GM21529 (cell line): ENCODE measurements around the gene OLFML2B.
A peak's percentile ranks its signal among the peaks of the same experiment; 100 is the strongest.

ENCODE experiments used
- ATAC-seq: cut with Tn5 transposase; IDR thresholded peaks from one replicate; pipeline ENCODE4 v1.9.1; 2021; ENCODE audit not compliant: unreplicated experiment

OLFML2B gene

GRCh38 chr1:161981735-161982506, 41.7 kb downstream of the OLFML2B start:
- no peak for ATAC-seq

- no peak for ATAC-seq
Observed at GRCh38 chr1:161981126-161981525, 42.5 kb downstream of the OLFML2B start.

- no peak for ATAC-seq
Observed at GRCh38 chr1:161978011-161978790, 45.5 kb downstream of the OLFML2B start.

- ATAC-seq = no peak
Observed at GRCh38 chr1:161973924-161974845, 49.5 kb downstream of the OLFML2B start.

GRCh38 chr1:161972828-161973227, 50.8 kb downstream of the OLFML2B start:
- ATAC-seq = no peak

- no peak for ATAC-seq
Observed at GRCh38 chr1:161970633-161971032, 53.0 kb downstream of the OLFML2B start.

- ATAC-seq = no peak
Observed at GRCh38 chr1:161970036-161970435, 53.6 kb downstream of the OLFML2B start.

GRCh38 chr1:161966067-161966466, 57.6 kb downstream of the OLFML2B start:
- ATAC-seq = no peak

GRCh38 chr1:161962091-161962887, 61.4 kb downstream of the OLFML2B start:
- peak; percentile 93 for ATAC-seq

GRCh38 chr1:161958425-161958824, 65.2 kb downstream of the OLFML2B start:
- no peak for ATAC-seq

GRCh38 chr1:161956930-161957329, 66.7 kb downstream of the OLFML2B start:
- ATAC-seq = no peak

- no peak for ATAC-seq
Observed at GRCh38 chr1:161956097-161956496, 67.6 kb downstream of the OLFML2B start.

- no peak for ATAC-seq
Observed at GRCh38 chr1:161955606-161956005, 68.1 kb downstream of the OLFML2B start.

GRCh38 chr1:161954466-161954865, 69.2 kb downstream of the OLFML2B start:
- no peak for ATAC-seq

- ATAC-seq = no peak
Observed at GRCh38 chr1:161954050-161954449, 69.6 kb downstream of the OLFML2B start.

GRCh38 chr1:161953256-161953920, 70.3 kb downstream of the OLFML2B start:
- ATAC-seq = no peak

GRCh38 chr1:161952607-161953172, 71.0 kb downstream of the OLFML2B start:
- ATAC-seq = no peak

- ATAC-seq = no peak
Observed at GRCh38 chr1:161951646-161952045, 72.0 kb downstream of the OLFML2B start.

- ATAC-seq = no peak
Observed at GRCh38 chr1:161950377-161950776, 73.3 kb downstream of the OLFML2B start.

GRCh38 chr1:161949548-161949947, 74.1 kb downstream of the OLFML2B start:
- ATAC-seq = no peak
